HEK293 (cell line): ENCODE data around the gene ZFP62.
A peak's percentile ranks its signal among the peaks of the same experiment; 100 is the strongest.
"Not testable (repeated sequence)": the region's sequence is repeated elsewhere in the genome, so short reads cannot be mapped to it uniquely, and the experiment has no call there.

Source experiments
- CTCF ChIA-PET: fragments of 350-600 bp; formaldehyde crosslinking; extraction: SDS; loops from one replicate; lab custom pipeline; 2021; ENCODE audit warnings: antibody characterized with exemption; lab: Yijun Ruan, JAX
- POLR2A ChIA-PET: fragments of 300-600 bp; formaldehyde crosslinking; extraction: SDS; loops from one replicate; lab custom pipeline; 2020; ENCODE audit warnings: antibody characterized with exemption, inconsistent platforms; lab: Yijun Ruan, JAX
- H3K27ac ChIP-seq: fragments of 200-500 bp; sonication (Bioruptor generic); 2 replicates; pipeline ENCODE4 v1.5.1; 2014; ENCODE audit warnings: low read depth, low read length, control low read depth, inconsistent platforms; ENCODE audit errors: extremely low read depth
- H3K36me3 ChIP-seq, 2 experiments: fragments of 200-500 bp in 1 of 2; sonication (Bioruptor generic) in 1 of 2; 1 replicate in 1 of 2; 2 replicates in 1 of 2; pipeline ENCODE4 v1.5.1; 2014 to 2017; ENCODE audit warnings: inconsistent platforms in 2 of 2, low read length in 2 of 2; ENCODE audit not compliant: control insufficient read depth in 2 of 2, insufficient read depth in 1 of 2
- H3K4me1 ChIP-seq: fragments of 200-500 bp; sonication (Bioruptor generic); 2 replicates; pipeline ENCODE4 v1.5.1; 2014; ENCODE audit warnings: mild to moderate bottlenecking, low read length, inconsistent platforms; ENCODE audit not compliant: control insufficient read depth, insufficient read depth
- H3K4me3 ChIP-seq: 2 replicates; pipeline ENCODE4 v1.5.1; 2011; ENCODE audit warnings: low read depth, mild to moderate bottlenecking, control low read depth, low read length, moderate library complexity
- H3K9me3 ChIP-seq: fragments of 200-500 bp; sonication (Bioruptor generic); 2 replicates; pipeline ENCODE4 v1.5.1; 2014; ENCODE audit warnings: low read depth, low read length, inconsistent platforms; ENCODE audit not compliant: control insufficient read depth, insufficient read depth
- SETDB1 ChIP-seq: IDR thresholded peaks from one replicate; pipeline ENCODE4 v1.6.1; 2017; ENCODE audit warnings: mild to moderate bottlenecking, low read length, moderate library complexity, mixed read lengths; ENCODE audit not compliant: insufficient read length
- SP7 ChIP-seq: fragments of 450-650 bp; formaldehyde crosslinking; IDR thresholded peaks from 2 replicates; pipeline ENCODE4 v1.5.1; 2016; ENCODE audit warnings: missing biosample characterization, missing genetic modification characterization
- ZNF529 ChIP-seq: fragments of 450-650 bp; formaldehyde crosslinking; IDR thresholded peaks from 2 replicates; pipeline ENCODE4 v1.5.1; 2017; ENCODE audit warnings: missing genetic modification characterization, missing biosample characterization; ENCODE audit not compliant: insufficient replicate concordance
- ZNF624 ChIP-seq: fragments of 450-650 bp; formaldehyde crosslinking; IDR thresholded peaks from 2 replicates; pipeline ENCODE4 v1.5.1; 2017; ENCODE audit warnings: missing biosample characterization, missing genetic modification characterization
- ZNF629 ChIP-seq: fragments of 450-650 bp; formaldehyde crosslinking; IDR thresholded peaks from 2 replicates; pipeline ENCODE4 v1.5.1; 2017; ENCODE audit warnings: missing biosample characterization, missing genetic modification characterization
- ZSCAN30 ChIP-seq: fragments of 450-650 bp; IDR thresholded peaks from 2 replicates; pipeline ENCODE4 v1.5.1; 2018; ENCODE audit warnings: missing biosample characterization, mild to moderate bottlenecking, missing genetic modification characterization, moderate library complexity
- TF ChIP-seq, protein P1 (sequence below): fragments of 450-650 bp; formaldehyde crosslinking; IDR thresholded peaks from 2 replicates; pipeline ENCODE4 v1.5.1; 2016; ENCODE audit warnings: missing biosample characterization, missing genetic modification characterization, low read depth

ZFP62 gene

DNA sequence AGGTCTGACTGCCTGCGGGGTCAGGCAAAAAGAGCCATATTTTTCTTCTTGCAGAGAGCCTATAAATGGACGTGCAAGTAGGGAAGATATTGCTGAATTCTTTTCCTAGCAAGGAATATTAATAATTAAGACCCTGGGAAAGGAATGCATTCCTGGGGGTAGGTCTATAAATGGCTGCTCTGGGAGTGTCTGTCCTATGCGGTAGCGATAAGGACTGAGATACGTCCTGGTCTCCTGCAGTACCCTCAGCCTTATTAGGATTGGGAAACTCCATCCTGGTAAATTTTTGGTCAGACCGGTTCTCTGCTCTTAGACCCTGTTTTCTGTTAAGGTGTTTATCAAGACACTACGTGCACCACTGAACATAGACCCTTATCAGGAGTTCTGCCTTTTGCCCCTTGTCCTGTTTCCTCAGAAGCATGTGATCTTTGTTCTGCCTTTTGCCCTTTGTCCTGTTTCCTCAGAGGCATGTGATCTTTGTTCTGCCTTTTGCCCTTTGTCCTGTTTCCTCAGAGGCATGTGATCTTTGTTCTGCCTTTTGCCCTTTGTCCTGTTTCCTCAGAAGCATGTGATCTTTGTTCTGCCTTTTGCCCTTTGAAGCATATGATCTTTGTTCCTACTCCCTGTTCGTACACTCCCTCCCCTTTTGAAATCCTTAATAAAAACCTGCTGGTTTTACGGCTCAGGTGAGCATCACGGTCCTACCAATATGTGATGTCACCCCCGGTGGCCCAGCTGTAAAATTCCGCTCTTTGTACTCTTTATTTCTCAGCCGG lies 32.1 kb downstream of the ZFP62 start:
- not testable (repeated sequence) for H3K4me1 ChIP-seq
- TF ChIP-seq SETDB1 (peak; percentile 63), ZNF529 (tag by site-specific recombination) (peak; percentile 4)
- TF ChIP-seq, all 188 proteins: peak for 2; not testable (repeated sequence) for 186
- H3K36me3 ChIP-seq, H3K4me3 ChIP-seq, H3K9me3 ChIP-seq, H3K27ac ChIP-seq: not testable (repeated sequence)
- CTCF ChIA-PET = interaction anchor here (0.7 kb wide), 1 partner anchor 235 kb away, joined by 4 read pairs; no protein-coding TSS in a partner anchor
- POLR2A ChIA-PET = interaction anchor here (1.2 kb wide), 1 partner anchor 339 kb away, joined by 3 read pairs; no protein-coding TSS in a partner anchor

DNA sequence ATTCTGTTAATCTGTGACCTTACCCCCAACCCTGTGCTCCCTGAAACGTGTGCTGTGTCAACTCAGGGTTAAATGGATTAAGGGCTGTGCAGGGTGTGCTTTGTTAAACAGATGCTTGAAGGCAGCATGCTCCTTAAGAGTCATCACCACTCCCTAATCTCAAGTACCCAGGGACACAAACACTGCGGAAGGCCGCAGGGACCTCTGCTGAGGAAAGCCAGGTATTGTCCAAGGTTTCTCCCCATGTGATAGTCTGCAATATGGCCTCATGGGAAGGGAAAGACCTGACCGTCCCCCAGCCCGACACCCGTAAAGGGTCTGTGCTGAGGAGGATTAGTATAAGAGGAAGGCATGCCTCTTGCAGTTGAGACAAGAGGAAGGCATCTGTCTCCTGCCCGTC lies 33.7 kb downstream of the ZFP62 start:
- H3K4me3 ChIP-seq, H3K4me1 ChIP-seq, POLR2A ChIA-PET, H3K27ac ChIP-seq, H3K9me3 ChIP-seq, H3K36me3 ChIP-seq: not testable (repeated sequence)
- CTCF ChIA-PET = interaction anchor here (1.1 kb wide), 1 partner anchor 11 kb away, joined by 3 read pairs; no protein-coding TSS in a partner anchor

DNA sequence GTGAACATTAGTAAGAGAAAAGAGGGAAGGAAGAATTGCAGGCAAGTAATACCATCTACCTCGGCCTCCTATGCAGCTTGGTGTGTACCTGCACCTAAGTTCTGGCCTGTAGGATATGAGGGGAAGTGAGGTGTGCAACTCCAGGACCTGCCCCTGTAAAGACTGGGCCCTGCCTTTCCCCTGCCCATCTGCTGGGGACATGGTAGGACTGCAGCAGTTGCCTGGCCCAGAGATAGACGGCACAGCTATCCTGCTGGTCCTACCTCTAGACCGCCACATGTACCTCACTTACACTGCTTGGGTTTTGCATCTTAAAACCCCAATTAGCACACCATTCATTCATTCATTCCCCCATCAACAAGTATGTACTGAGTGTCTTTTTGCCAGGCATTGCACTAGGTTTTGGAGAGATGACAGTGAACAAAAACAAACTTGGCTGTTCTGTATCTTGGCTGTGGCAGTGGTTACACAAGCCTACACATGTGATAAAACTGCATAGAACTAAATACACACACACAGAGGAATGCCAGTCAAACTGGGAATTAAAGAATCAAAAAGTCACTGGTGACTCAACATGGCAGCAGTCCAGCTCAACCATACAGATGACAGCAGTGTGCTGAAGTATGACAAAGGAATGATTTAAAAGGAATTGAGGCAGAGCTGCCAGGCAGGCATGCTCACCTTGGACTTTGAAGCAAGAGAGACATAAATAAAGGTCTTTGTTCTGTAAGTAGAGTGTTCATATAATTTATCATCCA lies 35.1 kb downstream of the ZFP62 start:
- ChIA-PET CTCF (interaction anchor here (0.6 to 1.1 kb wide), 3 partner anchors 13 to 261 kb away, joined by 3 to 4 read pairs (median 3); no protein-coding TSS in a partner anchor), POLR2A (interaction anchor here (0.8 kb wide), 1 partner anchor 15 kb away, joined by 3 read pairs; no protein-coding TSS in a partner anchor)
- Histone ChIP-seq H3K4me1 (no peaks in the 10 kb centered on the region), H3K4me3 (no peak overlapping the region), H3K9me3 (no peaks in the 10 kb centered on the region), H3K36me3 (no peaks in the 10 kb centered on the region), H3K27ac (no peak overlapping the region)
- TF ChIP-seq, protein P1, sequence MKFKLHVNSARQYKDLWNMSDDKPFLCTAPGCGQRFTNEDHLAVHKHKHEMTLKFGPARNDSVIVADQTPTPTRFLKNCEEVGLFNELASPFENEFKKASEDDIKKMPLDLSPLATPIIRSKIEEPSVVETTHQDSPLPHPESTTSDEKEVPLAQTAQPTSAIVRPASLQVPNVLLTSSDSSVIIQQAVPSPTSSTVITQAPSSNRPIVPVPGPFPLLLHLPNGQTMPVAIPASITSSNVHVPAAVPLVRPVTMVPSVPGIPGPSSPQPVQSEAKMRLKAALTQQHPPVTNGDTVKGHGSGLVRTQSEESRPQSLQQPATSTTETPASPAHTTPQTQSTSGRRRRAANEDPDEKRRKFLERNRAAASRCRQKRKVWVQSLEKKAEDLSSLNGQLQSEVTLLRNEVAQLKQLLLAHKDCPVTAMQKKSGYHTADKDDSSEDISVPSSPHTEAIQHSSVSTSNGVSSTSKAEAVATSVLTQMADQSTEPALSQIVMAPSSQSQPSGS (tag by site-specific recombination) = no peak
- TF ChIP-seq SP7 (tag by site-specific recombination) (0 out of 2 replicates have a peak, but pooled peaks have one; percentile 16), ZNF629 (tag by site-specific recombination) (no peak)

DNA sequence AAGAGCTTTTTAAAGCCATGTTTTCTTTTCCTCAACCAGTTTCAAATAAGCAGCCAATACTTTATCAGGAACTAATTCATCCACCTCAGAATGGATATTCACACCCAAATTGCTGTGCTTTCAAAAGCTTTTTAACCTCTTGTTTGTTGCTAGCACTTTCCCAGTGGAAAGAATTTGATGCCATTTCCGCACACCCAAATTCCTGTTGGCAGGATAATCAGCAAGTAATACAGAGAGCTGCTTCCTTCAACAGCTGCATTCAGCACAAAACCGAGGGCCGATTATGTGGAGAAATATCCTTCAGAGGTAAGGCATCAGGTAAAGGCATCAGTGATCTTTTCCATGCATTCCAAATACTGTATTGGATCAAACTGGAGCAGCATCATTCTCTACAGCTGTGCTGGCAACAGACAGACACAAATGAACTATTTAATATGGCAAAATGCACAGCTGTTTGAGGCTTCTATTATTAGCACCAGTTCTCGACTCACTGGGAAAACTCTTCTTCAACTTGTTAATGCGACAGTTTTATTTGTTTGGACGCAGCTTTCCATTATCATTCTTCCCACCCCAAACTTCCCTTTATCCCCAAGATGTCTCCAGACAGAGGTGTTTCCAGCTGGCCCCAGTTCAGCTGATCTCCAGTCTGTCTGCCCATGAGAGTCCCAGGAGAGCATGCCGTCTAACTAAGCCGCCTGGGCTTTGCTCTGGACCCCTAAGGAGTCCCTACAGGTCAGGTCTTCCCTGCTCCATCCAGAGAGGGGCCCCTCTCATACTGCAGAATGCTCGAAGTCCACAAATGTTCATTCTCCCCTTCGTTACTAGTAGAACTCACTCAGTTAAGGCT lies 36.2 kb downstream of the ZFP62 start:
- H3K4me3 ChIP-seq = no peak overlapping the region
- no peak overlapping the region for H3K27ac ChIP-seq
- H3K36me3 ChIP-seq = no peaks in the 10 kb centered on the region
- POLR2A ChIA-PET = no interaction called here
- no peak for TF ChIP-seq ZNF624 (tag by site-specific recombination)
- no peak for TF ChIP-seq ZSCAN30 (tag by site-specific recombination)
- H3K4me1 ChIP-seq = no peaks in the 10 kb centered on the region
- H3K9me3 ChIP-seq = no peaks in the 10 kb centered on the region
- CTCF ChIA-PET = interaction anchor here (0.6 to 1.4 kb wide), 3 partner anchors 9 to 146 kb away, joined by 3 to 4 read pairs (median 3); no protein-coding TSS in a partner anchor
